ENCODE results near the gene ANKRD30B. TPM values are rescaled to one million over a fixed set of nuclear protein-coding genes. Genes with fewer than 3 reads are reported as not detected.
"Not testable (repeated sequence)": the region's sequence is repeated elsewhere in the genome, so short reads cannot be mapped to it uniquely, and the experiment has no call there.

Gene ANKRD30B
- polyA plus RNA-seq, 6 donors from 2014 or later = 0.11 TPM; not detected in 5

DNA sequence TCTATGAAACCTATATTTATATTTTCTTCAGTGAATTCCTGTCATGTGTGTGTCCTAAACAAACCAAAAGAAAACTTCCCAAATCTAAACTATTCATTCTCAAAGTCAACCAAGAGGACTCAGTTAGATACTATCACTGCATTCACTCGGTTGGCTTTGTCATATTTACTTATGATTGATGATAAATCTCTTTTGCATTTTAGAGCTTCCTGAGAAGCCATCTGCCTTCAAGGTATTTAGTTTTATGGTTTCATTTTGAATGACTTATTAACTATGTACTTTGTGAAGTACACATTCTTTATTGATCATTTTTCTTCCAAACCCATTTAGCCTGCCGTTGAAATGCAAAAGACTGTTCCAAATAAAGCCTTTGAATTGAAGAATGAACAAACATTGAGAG lies 36.2 kb downstream of the ANKRD30B start:
- H3K27ac Mint-ChIP-seq = no peak overlapping the region
- H3K4me1 Mint-ChIP-seq = no peaks in the 10 kb centered on the region
- H3K27me3 Mint-ChIP-seq = no peaks in the 10 kb centered on the region
- ATAC-seq (ENCODE audit: low read depth in 2 of 2) = no peak
- H3K9me3 Mint-ChIP-seq = peaks cover 0 to 8% (median 5%) of the 10 kb centered on the region in 7 donors
- no peak overlapping the region for H3K4me3 Mint-ChIP-seq
- no peak for DNase-seq
- H3K36me3 Mint-ChIP-seq = no peaks in the 10 kb centered on the region

DNA sequence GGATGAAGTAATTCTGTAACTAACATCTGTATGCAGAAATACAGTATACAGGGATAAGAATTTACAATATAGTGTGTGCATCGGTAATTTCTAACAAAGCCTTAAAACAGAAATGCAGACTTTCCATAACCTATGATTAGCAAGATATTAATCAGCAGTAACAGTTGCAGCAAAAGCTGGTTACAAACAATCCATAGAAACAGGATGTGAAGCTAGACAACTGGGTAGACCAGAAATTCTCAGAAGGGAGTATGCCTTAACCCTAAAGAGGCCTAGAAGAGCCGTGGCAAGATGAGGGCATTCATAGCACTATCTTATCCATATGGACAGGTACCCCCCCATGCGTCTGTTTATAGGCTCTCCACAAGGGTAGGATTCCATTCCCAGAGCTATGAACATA lies 48.9 kb downstream of the ANKRD30B start:
- not testable (repeated sequence) for H3K4me1 Mint-ChIP-seq, DNase-seq

DNA sequence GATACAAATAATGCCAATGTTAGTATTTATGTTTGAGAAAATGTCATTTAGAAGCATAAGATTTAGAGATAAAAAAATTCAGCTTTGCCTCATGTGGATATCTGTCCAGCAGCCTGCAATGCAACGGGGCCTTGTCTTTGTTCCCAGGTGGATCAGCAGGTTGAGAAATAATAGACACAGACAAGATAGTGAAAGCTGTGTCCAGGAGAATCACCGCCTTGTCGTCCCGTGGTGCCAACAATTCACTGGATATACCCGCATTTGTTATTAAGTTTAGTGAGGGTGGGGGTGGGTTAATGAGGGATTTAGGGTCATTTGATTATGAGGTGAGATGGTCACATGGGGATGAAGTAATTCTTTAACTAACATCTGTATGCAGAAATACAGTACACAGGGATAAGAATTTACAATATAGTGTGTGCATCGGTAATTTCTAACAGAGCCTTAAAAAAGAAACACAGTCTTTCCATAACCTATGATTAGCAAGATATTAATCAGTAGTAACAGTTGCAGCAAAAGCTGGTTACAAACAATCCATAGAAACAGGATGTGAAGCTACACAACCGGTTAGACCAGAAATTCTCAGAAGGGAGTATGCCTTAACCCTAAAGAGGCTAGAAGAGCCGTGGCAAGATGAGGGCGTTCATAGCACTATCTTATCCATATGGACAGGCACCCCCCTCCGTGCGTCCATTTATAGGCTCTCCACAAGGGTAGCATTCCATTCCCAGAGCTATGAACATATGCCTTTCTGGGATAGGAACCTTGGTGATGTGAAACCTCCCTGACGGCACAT lies 50.2 kb downstream of the ANKRD30B start:
- not testable (repeated sequence) for H3K4me3 Mint-ChIP-seq; DNase-seq; H3K4me1 Mint-ChIP-seq; H3K27ac Mint-ChIP-seq; ATAC-seq (ENCODE audit: low read depth in 2 of 2); H3K27me3 Mint-ChIP-seq; H3K36me3 Mint-ChIP-seq
- H3K9me3 Mint-ChIP-seq = peaks cover 0 to 11% (median 6%) of the 10 kb centered on the region in 7 donors

More for the DNA sequence above, 48.9 kb downstream of the ANKRD30B start:
- peaks cover 3 to 15% (median 8%) of the 10 kb centered on the region in 7 donors for H3K9me3 Mint-ChIP-seq
- H3K27me3 Mint-ChIP-seq; H3K36me3 Mint-ChIP-seq; ATAC-seq (ENCODE audit: low read depth in 2 of 2); H3K4me3 Mint-ChIP-seq; H3K27ac Mint-ChIP-seq: not testable (repeated sequence)

DNA sequence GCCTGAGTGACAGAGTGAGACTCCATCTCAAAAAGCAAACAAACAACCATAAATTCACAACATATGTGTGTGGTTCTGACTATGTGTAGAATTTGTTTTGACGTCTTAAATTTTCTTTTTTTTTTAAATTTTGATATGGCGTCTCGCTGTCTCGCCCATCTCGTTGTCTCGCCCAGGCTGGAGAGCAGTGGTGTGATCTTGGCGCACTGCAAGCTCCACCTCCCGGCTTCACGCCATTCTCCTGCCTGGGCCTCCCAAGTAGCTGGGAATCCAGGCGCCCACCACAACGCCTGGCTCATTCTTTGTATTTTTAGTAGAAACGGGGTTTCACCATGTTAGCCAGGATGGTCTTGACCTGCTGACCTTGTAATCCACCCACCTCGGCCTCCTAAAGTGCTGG lies 63.1 kb downstream of the ANKRD30B start:
- H3K9me3 Mint-ChIP-seq = peaks cover 1 to 15% (median 5%) of the 10 kb centered on the region in 7 donors
- not testable (repeated sequence) for H3K27ac Mint-ChIP-seq; ATAC-seq (ENCODE audit: low read depth in 2 of 2); H3K4me1 Mint-ChIP-seq; DNase-seq; H3K36me3 Mint-ChIP-seq; H3K4me3 Mint-ChIP-seq; H3K27me3 Mint-ChIP-seq

DNA sequence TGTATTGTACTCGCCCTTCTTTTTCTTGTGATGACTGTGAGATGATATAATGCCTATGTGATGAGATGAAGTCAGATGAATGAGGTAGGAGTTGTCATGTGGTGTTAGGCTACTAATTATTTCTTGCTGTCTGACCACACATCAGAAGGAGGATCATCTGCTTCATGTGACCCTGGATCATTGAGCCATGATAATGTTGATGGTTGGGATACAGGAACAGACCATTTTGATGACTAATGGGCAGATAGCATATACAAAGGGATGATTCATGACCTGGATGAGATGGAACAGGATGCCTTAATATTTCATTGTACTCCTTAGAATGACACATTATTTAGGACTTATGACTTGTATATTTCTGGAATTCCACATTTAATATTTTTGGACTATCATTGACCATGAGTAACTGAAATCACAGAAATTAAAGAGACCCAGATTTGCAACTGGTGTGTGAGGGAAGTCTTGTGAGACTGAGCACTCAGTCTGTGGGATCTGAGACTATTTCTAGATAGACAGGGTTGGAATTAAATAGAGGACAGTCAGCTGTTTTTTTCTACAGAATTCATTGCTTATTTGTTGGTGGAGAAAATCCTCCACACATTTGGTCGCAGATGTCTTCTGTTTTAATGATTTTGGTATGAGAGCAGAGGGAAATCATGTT lies 79.1 kb downstream of the ANKRD30B start:
- H3K4me1 Mint-ChIP-seq; H3K27me3 Mint-ChIP-seq; H3K9me3 Mint-ChIP-seq; ATAC-seq (ENCODE audit: low read depth in 2 of 2); H3K36me3 Mint-ChIP-seq; H3K4me3 Mint-ChIP-seq; DNase-seq: not testable (repeated sequence)
- H3K27ac Mint-ChIP-seq = peak overlapping the region in 1 of 6 donors; percentile 86

DNA sequence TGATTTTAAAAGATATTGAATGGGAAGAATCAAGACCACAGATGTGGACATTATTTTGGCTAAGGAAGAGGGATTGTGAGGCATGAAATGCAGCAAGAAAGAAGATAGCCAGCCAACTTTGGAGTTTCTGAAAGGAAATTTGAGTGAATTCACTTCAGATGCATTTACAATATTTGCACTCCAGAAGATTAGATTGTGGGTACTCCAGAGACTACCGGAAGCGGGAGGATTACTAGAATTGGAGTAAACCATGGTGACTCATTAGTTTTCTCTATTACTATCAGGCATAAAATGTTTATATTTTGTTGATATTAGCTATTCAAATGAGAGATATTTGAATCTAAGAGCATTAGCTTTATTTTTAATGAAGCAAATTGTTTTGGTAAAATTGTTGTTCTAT lies 93.6 kb downstream of the ANKRD30B start:
- ATAC-seq (ENCODE audit: low read depth in 2 of 2); DNase-seq; H3K27me3 Mint-ChIP-seq; H3K27ac Mint-ChIP-seq; H3K4me1 Mint-ChIP-seq; H3K4me3 Mint-ChIP-seq; H3K36me3 Mint-ChIP-seq: not testable (repeated sequence)
- peaks cover 0 to 11% (median 2%) of the 10 kb centered on the region in 7 donors for H3K9me3 Mint-ChIP-seq

DNA sequence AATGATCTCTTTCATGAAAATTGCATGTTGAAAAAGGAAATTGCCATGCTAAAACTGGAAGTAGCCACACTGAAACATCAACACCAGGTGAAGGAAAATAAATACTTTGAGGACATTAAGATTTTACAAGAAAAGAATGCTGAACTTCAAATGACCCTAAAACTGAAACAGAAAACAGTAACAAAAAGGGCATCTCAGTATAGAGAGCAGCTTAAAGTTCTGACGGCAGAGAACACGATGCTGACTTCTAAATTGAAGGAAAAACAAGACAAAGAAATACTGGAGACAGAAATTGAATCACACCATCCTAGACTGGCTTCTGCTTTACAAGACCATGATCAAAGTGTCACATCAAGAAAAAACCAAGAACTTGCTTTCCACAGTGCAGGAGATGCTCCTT lies 103.6 kb downstream of the ANKRD30B start:
- ATAC-seq (ENCODE audit: low read depth in 2 of 2); H3K4me1 Mint-ChIP-seq; H3K27me3 Mint-ChIP-seq; H3K9me3 Mint-ChIP-seq; H3K4me3 Mint-ChIP-seq; H3K27ac Mint-ChIP-seq; DNase-seq; H3K36me3 Mint-ChIP-seq: not testable (repeated sequence)

DNA sequence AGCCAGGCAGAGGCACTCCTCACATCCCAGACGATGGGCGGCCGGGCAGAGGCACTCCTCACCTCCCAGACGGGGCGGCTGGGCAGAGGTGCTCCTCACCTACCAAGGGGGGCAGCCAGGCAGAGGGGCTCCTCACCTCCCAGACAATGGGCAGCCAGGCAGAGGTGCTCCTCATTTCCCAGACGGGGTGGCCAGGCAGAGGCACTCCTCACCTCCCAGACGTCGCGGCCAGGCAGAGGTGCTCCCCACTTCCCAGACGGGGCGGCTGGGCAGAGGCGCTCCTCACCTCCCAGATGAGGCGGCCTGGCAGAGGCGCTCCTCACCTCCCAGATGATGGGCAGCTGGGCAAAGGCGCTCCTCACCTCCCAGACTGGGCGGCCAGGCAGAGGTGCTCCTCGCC lies 107.7 kb downstream of the ANKRD30B start:
- DNase-seq; H3K27ac Mint-ChIP-seq; H3K9me3 Mint-ChIP-seq; H3K4me1 Mint-ChIP-seq; H3K27me3 Mint-ChIP-seq; ATAC-seq (ENCODE audit: low read depth in 2 of 2); H3K36me3 Mint-ChIP-seq; H3K4me3 Mint-ChIP-seq: not testable (repeated sequence)

DNA sequence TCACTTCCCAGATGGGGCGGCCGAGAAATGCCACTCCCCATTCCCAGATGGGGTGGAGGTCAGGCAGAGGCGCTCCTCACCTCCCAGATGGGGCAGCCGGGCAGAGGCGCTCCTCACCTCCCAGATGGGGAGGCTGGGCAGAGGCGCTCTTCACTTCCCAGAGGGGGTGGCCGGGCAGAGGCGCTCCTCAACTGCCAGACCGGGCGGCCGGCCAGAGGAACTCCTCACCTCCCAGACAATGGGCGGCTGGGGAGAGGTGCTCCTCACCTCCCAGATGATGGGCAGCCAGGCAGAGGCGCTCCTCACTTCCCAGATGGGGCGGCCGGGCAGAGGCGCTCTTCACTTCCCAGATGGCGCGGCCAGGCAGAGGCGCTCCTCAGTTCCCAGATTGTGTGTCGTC lies 108.3 kb downstream of the ANKRD30B start:
- H3K36me3 Mint-ChIP-seq; H3K4me1 Mint-ChIP-seq; H3K9me3 Mint-ChIP-seq; DNase-seq; H3K27ac Mint-ChIP-seq; H3K4me3 Mint-ChIP-seq; H3K27me3 Mint-ChIP-seq; ATAC-seq (ENCODE audit: low read depth in 2 of 2): not testable (repeated sequence)

DNA sequence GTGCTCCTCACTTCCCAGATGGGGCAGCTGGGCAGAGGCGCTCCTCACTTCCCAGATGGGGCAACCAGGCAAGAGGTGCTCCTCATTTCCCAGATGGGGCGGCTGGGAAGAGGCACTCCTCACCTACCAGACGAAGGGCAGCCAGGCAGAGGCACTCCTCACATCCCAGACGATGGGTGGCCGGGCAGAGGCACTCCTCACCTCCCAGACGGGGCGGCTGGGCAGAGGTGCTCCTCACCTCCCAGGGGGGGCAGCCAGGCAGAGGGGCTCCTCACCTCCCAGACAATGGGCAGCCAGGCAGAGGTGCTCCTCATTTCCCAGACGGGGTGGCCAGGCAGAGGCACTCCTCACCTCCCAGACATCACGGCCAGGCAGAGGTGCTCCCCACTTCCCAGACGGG lies 110.5 kb downstream of the ANKRD30B start:
- not testable (repeated sequence) for H3K27ac Mint-ChIP-seq; H3K9me3 Mint-ChIP-seq; H3K27me3 Mint-ChIP-seq; H3K4me3 Mint-ChIP-seq; ATAC-seq (ENCODE audit: low read depth in 2 of 2); H3K4me1 Mint-ChIP-seq; DNase-seq; H3K36me3 Mint-ChIP-seq

DNA sequence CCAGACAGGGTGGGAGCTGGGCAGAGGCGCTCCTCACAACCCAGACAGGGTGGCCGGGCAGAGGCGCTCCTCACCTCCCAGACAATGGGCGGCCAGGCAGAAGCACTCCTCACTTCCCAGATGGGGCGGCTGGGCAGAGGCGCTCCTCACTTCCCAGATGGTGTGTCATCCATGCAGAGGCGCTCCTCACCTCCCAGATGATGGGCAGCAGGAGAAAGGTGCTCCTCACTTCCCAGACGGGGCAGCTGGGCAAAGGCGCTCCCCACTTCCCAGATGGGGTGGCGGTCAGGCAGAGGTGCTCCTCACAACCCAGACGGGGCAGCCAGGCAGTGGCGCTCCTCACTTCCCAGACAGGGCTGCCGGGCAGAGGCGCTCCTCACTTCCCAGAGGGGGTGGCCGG lies 112.0 kb downstream of the ANKRD30B start:
- not testable (repeated sequence) for H3K27me3 Mint-ChIP-seq; H3K36me3 Mint-ChIP-seq; H3K4me3 Mint-ChIP-seq; H3K4me1 Mint-ChIP-seq; DNase-seq; ATAC-seq (ENCODE audit: low read depth in 2 of 2); H3K27ac Mint-ChIP-seq
- H3K9me3 Mint-ChIP-seq = peaks cover 0 to 10% (median 0%) of the 10 kb centered on the region in 7 donors

DNA sequence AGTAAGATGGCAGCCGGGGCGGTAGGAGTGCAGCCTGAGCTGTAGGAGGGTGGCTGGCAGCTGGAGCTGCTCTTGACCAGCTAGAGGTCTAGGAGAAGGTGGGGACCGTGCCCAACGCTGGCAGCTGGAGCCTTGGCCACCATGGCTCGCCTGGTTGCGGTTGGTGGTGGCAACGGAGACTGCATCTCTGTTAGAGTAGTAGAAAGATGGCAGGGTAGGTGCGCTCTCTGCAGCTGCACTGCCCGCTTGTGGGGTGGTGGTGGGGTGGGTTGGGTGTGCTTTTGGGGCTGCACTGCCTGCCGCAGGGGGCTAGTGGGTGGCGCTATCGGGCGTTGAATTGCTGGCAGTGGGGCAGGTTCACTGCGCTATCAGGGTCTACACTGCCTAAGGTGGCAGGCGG lies 118.5 kb downstream of the ANKRD30B start:
- H3K9me3 Mint-ChIP-seq = peaks cover 0 to 19% (median 2%) of the 10 kb centered on the region in 7 donors
- H3K4me3 Mint-ChIP-seq; DNase-seq; H3K27me3 Mint-ChIP-seq; H3K36me3 Mint-ChIP-seq; ATAC-seq (ENCODE audit: low read depth in 2 of 2); H3K4me1 Mint-ChIP-seq; H3K27ac Mint-ChIP-seq: not testable (repeated sequence)

DNA sequence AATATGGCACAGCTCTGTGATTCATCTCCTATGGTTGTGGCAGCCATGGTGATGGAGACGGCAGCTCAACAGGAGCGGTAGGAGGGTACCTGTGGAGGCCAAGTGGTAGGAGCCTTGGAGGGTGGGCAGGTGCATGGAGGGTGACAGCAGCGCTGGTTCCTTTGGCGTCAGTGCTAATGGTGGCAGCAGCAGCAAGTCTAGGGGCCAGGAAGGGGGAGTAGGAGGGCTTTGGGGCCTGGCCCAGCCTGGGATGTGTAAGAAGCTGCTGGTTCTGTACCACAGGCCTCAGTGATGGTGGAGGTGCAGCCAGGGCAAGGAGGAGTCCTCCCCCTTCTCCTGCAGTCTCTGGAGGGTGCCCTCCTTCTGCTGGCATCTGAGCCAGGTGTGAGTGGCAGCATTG lies 120.0 kb downstream of the ANKRD30B start:
- not testable (repeated sequence) for H3K27ac Mint-ChIP-seq, H3K27me3 Mint-ChIP-seq

DNA sequence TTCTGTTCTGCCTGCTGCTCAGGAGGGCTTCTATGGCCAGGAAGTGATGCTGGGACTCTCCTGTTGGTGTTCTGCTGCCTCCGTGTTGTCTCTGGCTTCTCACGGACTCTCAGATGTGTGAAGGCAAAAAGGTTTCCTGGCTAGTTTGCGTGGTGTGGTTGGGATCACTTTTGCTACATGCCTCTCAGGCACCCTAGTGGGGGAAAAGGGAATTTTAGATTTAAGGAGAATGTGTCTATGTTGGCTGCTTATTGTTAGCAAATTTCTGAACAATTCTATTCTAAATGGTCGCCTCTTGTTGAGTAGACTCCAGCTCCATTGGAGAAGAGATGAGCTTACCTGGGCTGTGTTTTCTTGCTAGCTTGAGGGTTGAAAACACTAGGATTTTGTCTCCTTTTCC lies 120.9 kb downstream of the ANKRD30B start:
- H3K4me3 Mint-ChIP-seq; DNase-seq; H3K27me3 Mint-ChIP-seq; ATAC-seq (ENCODE audit: low read depth in 2 of 2); H3K27ac Mint-ChIP-seq; H3K4me1 Mint-ChIP-seq; H3K36me3 Mint-ChIP-seq: not testable (repeated sequence)
- peaks cover 0 to 19% (median 2%) of the 10 kb centered on the region in 7 donors for H3K9me3 Mint-ChIP-seq

More for the DNA sequence above, 120.0 kb downstream of the ANKRD30B start:
- H3K4me3 Mint-ChIP-seq; ATAC-seq (ENCODE audit: low read depth in 2 of 2); H3K4me1 Mint-ChIP-seq; H3K36me3 Mint-ChIP-seq; DNase-seq: not testable (repeated sequence)
- peaks cover 0 to 19% (median 2%) of the 10 kb centered on the region in 7 donors for H3K9me3 Mint-ChIP-seq

Measured in naive B cell (primary cell).